Neural cell (in vitro differentiated cells): ENCODE data around the gene SLC7A14. TPM values are rescaled to one million over a fixed set of nuclear protein-coding genes. Genes with fewer than 3 reads are reported as not detected.

Experiments used
- H2AFZ ChIP-seq: fragments of 200-600, 300-800 bp; sonication (generic), shearing (Covaris generic); 2 replicates; pipeline ENCODE4 v1.6.0; 2014; ENCODE audit warnings: low read depth, mild to moderate bottlenecking, antibody characterized with exemption, low read length, moderate library complexity
- H3F3A ChIP-seq: fragments of 200-600 bp; shearing (Covaris generic); 2 replicates; pipeline ENCODE4 v1.6.1; 2016; ENCODE audit warnings: mild to moderate bottlenecking, moderate library complexity, mixed read lengths, antibody characterized with exemption, low read length; ENCODE audit not compliant: insufficient read depth, poor library complexity, severe bottlenecking
- H3K27ac ChIP-seq: fragments of 200-600, 300-800 bp; sonication (generic), shearing (Covaris generic); 2 replicates; pipeline ENCODE4 v1.5.1; 2014; ENCODE audit warnings: mild to moderate bottlenecking, low read length, moderate library complexity
- H3K27me3 ChIP-seq: fragments of 300-800, 200-600 bp; sonication (generic), shearing (Covaris generic); 2 replicates; pipeline ENCODE4 v1.6.0; 2014; ENCODE audit warnings: mild to moderate bottlenecking, low read depth, low read length, moderate library complexity; ENCODE audit not compliant: insufficient read depth
- H3K36me3 ChIP-seq: fragments of 300-800, 200-600 bp; sonication (generic), shearing (Covaris generic); 2 replicates; pipeline ENCODE4 v1.5.1; 2014; ENCODE audit warnings: mild to moderate bottlenecking, antibody characterized with exemption, low read length, moderate library complexity; ENCODE audit not compliant: insufficient read depth
- H3K4me2 ChIP-seq: fragments of 300-800, 200-600 bp; sonication (generic), shearing (Covaris generic); 2 replicates; pipeline ENCODE4 v1.6.0; 2014; ENCODE audit warnings: mild to moderate bottlenecking, low read length
- H3K4me3 ChIP-seq: fragments of 300-800, 200-600 bp; sonication (generic), shearing (Covaris generic); 2 replicates; pipeline ENCODE4 v1.5.1; 2014; ENCODE audit warnings: mild to moderate bottlenecking, low read length, moderate library complexity
- H3K79me2 ChIP-seq: fragments of 200-600 bp; shearing (Covaris generic); replicated peaks from 2 replicates; pipeline ENCODE4 v1.6.0; 2014; ENCODE audit warnings: mild to moderate bottlenecking, low read length, moderate library complexity; ENCODE audit not compliant: insufficient read depth
- H3K9ac ChIP-seq: fragments of 300-800, 200-600 bp; sonication (generic), shearing (Covaris generic); 2 replicates; pipeline ENCODE4 v1.6.1; 2016; ENCODE audit warnings: mild to moderate bottlenecking, low read length, mixed read lengths
- H3K9me2 ChIP-seq: fragments of 200-600 bp; shearing (Covaris generic); 2 replicates; pipeline ENCODE4 v1.6.1; 2016; ENCODE audit warnings: mild to moderate bottlenecking, low read length, mixed read lengths; ENCODE audit not compliant: insufficient read depth
- H3K9me3 ChIP-seq: fragments of 200-600, 300-800 bp; sonication (generic), shearing (Covaris generic); 2 replicates; pipeline ENCODE4 v1.6.1; 2016; ENCODE audit warnings: mild to moderate bottlenecking, mixed run types, low read length, moderate library complexity, mixed read lengths
- H4K20me1 ChIP-seq: fragments of 200-600 bp; shearing (Covaris generic); 2 replicates; pipeline ENCODE4 v1.6.1; 2016; ENCODE audit warnings: mild to moderate bottlenecking, mixed run types; ENCODE audit not compliant: insufficient read depth
- EP300 ChIP-seq: fragments of 450-650 bp; conservative IDR thresholded peaks from 2 replicates; pipeline ENCODE4 v1.6.1; 2014; ENCODE audit warnings: antibody characterized with exemption, mild to moderate bottlenecking, moderate library complexity; ENCODE audit not compliant: poor library complexity, severe bottlenecking
- EZH2 ChIP-seq: fragments of 200-600, 300-800 bp; shearing (Covaris generic), sonication (generic); IDR thresholded peaks from 2 replicates; pipeline ENCODE4 v1.6.1; 2014; ENCODE audit warnings: antibody characterized with exemption, low read length, borderline replicate concordance, mild to moderate bottlenecking; ENCODE audit not compliant: insufficient read depth, poor library complexity, severe bottlenecking
- MXI1 ChIP-seq: fragments of 450-650 bp; conservative IDR thresholded peaks from 2 replicates; pipeline ENCODE4 v1.6.1; 2014; ENCODE audit warnings: antibody characterized with exemption, mild to moderate bottlenecking; ENCODE audit not compliant: poor library complexity, severe bottlenecking
- POLR2AphosphoS5 ChIP-seq: IDR thresholded peaks from 2 replicates; pipeline ENCODE4 v1.6.1; 2012
- RAD21 ChIP-seq: fragments of 450-650 bp; conservative IDR thresholded peaks from 2 replicates; pipeline ENCODE4 v1.6.1; 2014; ENCODE audit warnings: antibody characterized with exemption, mild to moderate bottlenecking, moderate library complexity
- SMC3 ChIP-seq: fragments of 450-650 bp; conservative IDR thresholded peaks from 2 replicates; pipeline ENCODE4 v1.6.1; 2014; ENCODE audit warnings: antibody characterized with exemption, mild to moderate bottlenecking, moderate library complexity; ENCODE audit not compliant: poor library complexity
- TAF1 ChIP-seq: IDR thresholded peaks from 2 replicates; pipeline ENCODE4 v1.6.1; 2012; ENCODE audit warnings: low read depth
- polyA plus RNA-seq: library from polyadenylated mRNA; depleted of rRNA; stranded (reverse); fragments of >200 nt; gene quantifications from 2 replicates; pipeline ENCODE4 v1.2.3, GENCODE V29; 2014
- TF ChIP-seq, protein P1 (sequence below): IDR thresholded peaks from 2 replicates; pipeline ENCODE4 v1.6.1; 2012; ENCODE audit warnings: borderline replicate concordance
- TF ChIP-seq, protein P2 (sequence below): fragments of 450-650 bp; IDR thresholded peaks from 2 replicates; pipeline ENCODE4 v1.5.1; 2014; ENCODE audit warnings: antibody characterized with exemption, mild to moderate bottlenecking, moderate library complexity; ENCODE audit not compliant: poor library complexity, severe bottlenecking

The SLC7A14 gene
- polyA plus RNA-seq, 1 donor from 2014 or later, result 5.1 TPM

DNA sequence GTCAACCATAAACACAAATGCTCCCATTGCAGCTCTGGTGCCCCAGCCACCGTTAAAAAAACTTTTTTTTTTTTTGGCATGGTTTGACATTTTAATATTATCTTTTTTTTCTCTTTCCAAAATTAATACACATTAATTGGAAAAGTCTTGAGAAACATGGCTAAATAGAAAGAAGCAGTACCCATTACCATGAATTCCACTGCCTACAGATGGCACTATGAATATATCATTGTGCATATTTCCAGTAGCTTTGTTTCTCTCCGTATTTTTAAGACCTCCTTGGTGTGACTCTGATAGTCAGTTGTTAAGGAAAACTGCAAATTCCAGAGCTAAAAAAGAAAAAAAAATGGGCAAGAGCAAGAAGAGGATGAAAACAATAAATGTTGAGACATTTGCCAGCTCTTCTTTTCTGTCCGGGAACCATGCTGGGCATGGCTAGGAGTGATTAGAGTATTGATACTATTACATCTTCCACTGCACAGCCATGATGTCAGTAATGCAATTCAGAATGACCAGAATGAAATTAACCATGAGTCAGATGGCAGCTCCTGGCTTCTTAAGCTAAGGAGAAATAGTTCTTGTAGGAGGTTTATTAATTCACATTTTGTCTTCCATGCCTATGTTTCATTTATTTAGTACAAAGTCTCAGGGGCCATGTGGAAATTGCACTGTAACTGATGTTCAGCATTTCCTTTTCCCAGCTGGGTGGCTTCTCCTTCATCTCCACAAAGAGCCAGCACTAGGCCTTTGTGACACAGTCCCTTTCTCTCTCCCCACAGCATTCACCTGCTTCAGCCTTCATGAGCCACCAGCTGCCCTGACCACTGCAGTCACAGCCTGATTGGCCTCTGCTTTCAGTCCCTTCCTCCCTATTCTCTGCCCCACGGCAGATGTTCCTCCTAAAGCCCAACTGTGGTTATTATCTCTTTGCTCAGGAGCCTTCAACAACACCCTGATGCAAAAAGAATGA, 31.8 kb downstream of the SLC7A14 start:
- Histone ChIP-seq H3K36me3 (no peaks in the 10 kb centered on the region), H3K79me2 (no peaks in the 10 kb centered on the region), H3K9me2 (no peaks in the 10 kb centered on the region)

DNA sequence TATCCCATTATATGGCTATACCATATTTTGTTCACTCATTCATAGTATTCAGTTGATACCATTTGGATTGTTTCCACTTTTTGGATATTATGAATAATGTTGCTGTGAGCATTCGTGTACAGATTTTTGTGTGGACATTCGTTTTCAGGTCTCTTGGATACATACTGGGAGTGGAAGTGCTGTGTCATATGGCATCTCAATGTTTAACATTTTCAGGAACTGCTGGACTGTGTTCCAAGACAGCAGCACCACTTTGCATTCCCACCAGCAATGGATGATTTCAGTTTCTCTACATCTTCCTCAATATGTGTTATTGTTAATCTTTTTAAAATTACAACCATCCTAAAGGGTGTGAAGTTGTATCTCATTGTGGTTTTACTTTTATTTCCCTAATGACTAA, 34.6 kb downstream of the SLC7A14 start:
- Histone ChIP-seq H3K4me3 (no peak overlapping the region), H3K79me2 (no peaks in the 10 kb centered on the region), H3K9ac (no peak overlapping the region), H2AFZ (no peak overlapping the region), H4K20me1 (no peaks in the 10 kb centered on the region), H3K27me3 (no peaks in the 10 kb centered on the region), H3K36me3 (no peaks in the 10 kb centered on the region), H3K9me3 (no peaks in the 10 kb centered on the region), H3K27ac (no peak overlapping the region), H3K9me2 (no peaks in the 10 kb centered on the region), H3F3A (no peaks in the 10 kb centered on the region), H3K4me2 (no peak overlapping the region)
- TF ChIP-seq EZH2, result no peak
- no peak for TF ChIP-seq EP300
- TF ChIP-seq, protein P1, sequence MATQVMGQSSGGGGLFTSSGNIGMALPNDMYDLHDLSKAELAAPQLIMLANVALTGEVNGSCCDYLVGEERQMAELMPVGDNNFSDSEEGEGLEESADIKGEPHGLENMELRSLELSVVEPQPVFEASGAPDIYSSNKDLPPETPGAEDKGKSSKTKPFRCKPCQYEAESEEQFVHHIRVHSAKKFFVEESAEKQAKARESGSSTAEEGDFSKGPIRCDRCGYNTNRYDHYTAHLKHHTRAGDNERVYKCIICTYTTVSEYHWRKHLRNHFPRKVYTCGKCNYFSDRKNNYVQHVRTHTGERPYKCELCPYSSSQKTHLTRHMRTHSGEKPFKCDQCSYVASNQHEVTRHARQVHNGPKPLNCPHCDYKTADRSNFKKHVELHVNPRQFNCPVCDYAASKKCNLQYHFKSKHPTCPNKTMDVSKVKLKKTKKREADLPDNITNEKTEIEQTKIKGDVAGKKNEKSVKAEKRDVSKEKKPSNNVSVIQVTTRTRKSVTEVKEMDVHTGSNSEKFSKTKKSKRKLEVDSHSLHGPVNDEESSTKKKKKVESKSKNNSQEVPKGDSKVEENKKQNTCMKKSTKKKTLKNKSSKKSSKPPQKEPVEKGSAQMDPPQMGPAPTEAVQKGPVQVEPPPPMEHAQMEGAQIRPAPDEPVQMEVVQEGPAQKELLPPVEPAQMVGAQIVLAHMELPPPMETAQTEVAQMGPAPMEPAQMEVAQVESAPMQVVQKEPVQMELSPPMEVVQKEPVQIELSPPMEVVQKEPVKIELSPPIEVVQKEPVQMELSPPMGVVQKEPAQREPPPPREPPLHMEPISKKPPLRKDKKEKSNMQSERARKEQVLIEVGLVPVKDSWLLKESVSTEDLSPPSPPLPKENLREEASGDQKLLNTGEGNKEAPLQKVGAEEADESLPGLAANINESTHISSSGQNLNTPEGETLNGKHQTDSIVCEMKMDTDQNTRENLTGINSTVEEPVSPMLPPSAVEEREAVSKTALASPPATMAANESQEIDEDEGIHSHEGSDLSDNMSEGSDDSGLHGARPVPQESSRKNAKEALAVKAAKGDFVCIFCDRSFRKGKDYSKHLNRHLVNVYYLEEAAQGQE, result no peak
- no peak for TF ChIP-seq MXI1
- TF ChIP-seq SMC3, result no peak
- TF ChIP-seq, protein P2, sequence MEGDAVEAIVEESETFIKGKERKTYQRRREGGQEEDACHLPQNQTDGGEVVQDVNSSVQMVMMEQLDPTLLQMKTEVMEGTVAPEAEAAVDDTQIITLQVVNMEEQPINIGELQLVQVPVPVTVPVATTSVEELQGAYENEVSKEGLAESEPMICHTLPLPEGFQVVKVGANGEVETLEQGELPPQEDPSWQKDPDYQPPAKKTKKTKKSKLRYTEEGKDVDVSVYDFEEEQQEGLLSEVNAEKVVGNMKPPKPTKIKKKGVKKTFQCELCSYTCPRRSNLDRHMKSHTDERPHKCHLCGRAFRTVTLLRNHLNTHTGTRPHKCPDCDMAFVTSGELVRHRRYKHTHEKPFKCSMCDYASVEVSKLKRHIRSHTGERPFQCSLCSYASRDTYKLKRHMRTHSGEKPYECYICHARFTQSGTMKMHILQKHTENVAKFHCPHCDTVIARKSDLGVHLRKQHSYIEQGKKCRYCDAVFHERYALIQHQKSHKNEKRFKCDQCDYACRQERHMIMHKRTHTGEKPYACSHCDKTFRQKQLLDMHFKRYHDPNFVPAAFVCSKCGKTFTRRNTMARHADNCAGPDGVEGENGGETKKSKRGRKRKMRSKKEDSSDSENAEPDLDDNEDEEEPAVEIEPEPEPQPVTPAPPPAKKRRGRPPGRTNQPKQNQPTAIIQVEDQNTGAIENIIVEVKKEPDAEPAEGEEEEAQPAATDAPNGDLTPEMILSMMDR, result no peak

More for the DNA sequence above, 31.8 kb downstream of the SLC7A14 start:
- no peak overlapping the region for H2AFZ ChIP-seq
- no peak overlapping the region for H3K4me2 ChIP-seq
- TF ChIP-seq, protein P1, result no peak
- no peak for TF ChIP-seq EP300
- no peak for TF ChIP-seq SMC3
- TF ChIP-seq EZH2, result no peak
- TF ChIP-seq, protein P2, result no peak
- no peak for TF ChIP-seq RAD21
- no peak for TF ChIP-seq TAF1
- TF ChIP-seq MXI1, result no peak
- no peak for TF ChIP-seq POLR2AphosphoS5
- no peak overlapping the region for H3K4me3 ChIP-seq
- no peaks in the 10 kb centered on the region for H3K27me3 ChIP-seq
- no peak overlapping the region for H3K27ac ChIP-seq
- no peak overlapping the region for H3K9ac ChIP-seq
- no peaks in the 10 kb centered on the region for H3F3A ChIP-seq
- no peaks in the 10 kb centered on the region for H4K20me1 ChIP-seq
- no peaks in the 10 kb centered on the region for H3K9me3 ChIP-seq
